WTC11 (cell line): ENCODE results near the gene CSN3. TPM values are rescaled to one million over a fixed set of nuclear protein-coding genes. Genes with fewer than 3 reads are reported as not detected.

Experiments used
- ATAC-seq: fragments of 200-7000 bp; cut with Tn5 transposase; 2 replicates; pipeline ENCODE4 v1.10.0; 2021; ENCODE audit warnings: mild to moderate bottlenecking, moderate library complexity
- CTCF ChIA-PET: fragments of 300-600 bp; sonication (Branson Sonifier 250); formaldehyde crosslinking; loops from one replicate; lab custom pipeline; 2021; ENCODE audit warnings: antibody characterized with exemption; lab: Charles Lee
- POLR2A ChIA-PET: fragments of 350-600 bp; sonication (Branson Sonifier 250); formaldehyde crosslinking; loops from one replicate; lab custom pipeline; 2021; ENCODE audit warnings: antibody characterized with exemption; lab: Charles Lee
- DNase-seq: peaks from one replicate; pipeline ENCODE4 v3.0.0; 2021; ENCODE audit warnings: low spot score
- H3K27ac Mint-ChIP-seq: 2 replicates; pipeline ENCODE4 v1.8.0; 2021; ENCODE audit warnings: mixed read lengths
- H3K27me3 Mint-ChIP-seq: 2 replicates; pipeline ENCODE4 v1.8.0; 2021; ENCODE audit warnings: low read depth, mild to moderate bottlenecking, moderate library complexity, mixed read lengths
- H3K36me3 Mint-ChIP-seq: 2 replicates; pipeline ENCODE4 v1.8.0; 2021; ENCODE audit warnings: mixed read lengths
- H3K4me1 Mint-ChIP-seq: 2 replicates; pipeline ENCODE4 v1.8.0; 2022; ENCODE audit warnings: mixed read lengths
- H3K4me3 Mint-ChIP-seq: 2 replicates; pipeline ENCODE4 v1.8.0; 2021; ENCODE audit warnings: mild to moderate bottlenecking, moderate library complexity, mixed read lengths
- H3K9me3 Mint-ChIP-seq: 2 replicates; pipeline ENCODE4 v1.8.0; 2021; ENCODE audit warnings: mixed read lengths
- CREB1 ChIP-seq: sonication (generic); formaldehyde crosslinking; IDR thresholded peaks from 2 replicates; pipeline ENCODE4 v1.8.0; 2023; ENCODE audit warnings: mild to moderate bottlenecking, missing genetic modification reagents
- E2F4 ChIP-seq: sonication (generic); formaldehyde crosslinking; IDR thresholded peaks from 2 replicates; pipeline ENCODE4 v1.8.1; 2022; ENCODE audit warnings: low read depth, mild to moderate bottlenecking, moderate library complexity, missing genetic modification reagents, borderline replicate concordance
- FOXP4 ChIP-seq: sonication (generic); formaldehyde crosslinking; IDR thresholded peaks from 2 replicates; pipeline ENCODE4 v1.8.0; 2022; ENCODE audit warnings: mild to moderate bottlenecking, missing genetic modification reagents
- HMGXB4 ChIP-seq: sonication (generic); formaldehyde crosslinking; IDR thresholded peaks from 2 replicates; pipeline ENCODE4 v1.8.1; 2023; ENCODE audit warnings: mild to moderate bottlenecking, moderate library complexity, missing genetic modification reagents
- IRF1 ChIP-seq: sonication (generic); formaldehyde crosslinking; IDR thresholded peaks from 2 replicates; pipeline ENCODE4 v1.8.0; 2023; ENCODE audit warnings: missing genetic modification reagents
- IRF2 ChIP-seq: sonication (generic); formaldehyde crosslinking; IDR thresholded peaks from 2 replicates; pipeline ENCODE4 v1.8.0; 2022; ENCODE audit warnings: low read depth, missing genetic modification reagents, borderline replicate concordance
- NFYB ChIP-seq: sonication (generic); formaldehyde crosslinking; conservative IDR thresholded peaks from 2 replicates; pipeline ENCODE4 v1.8.0; 2022; ENCODE audit warnings: low read depth, missing genetic modification reagents
- NR1H2 ChIP-seq: sonication (generic); formaldehyde crosslinking; IDR thresholded peaks from 2 replicates; pipeline ENCODE4 v1.9.0; 2021; ENCODE audit warnings: mild to moderate bottlenecking, moderate library complexity, missing genetic modification reagents
- OVOL2 ChIP-seq: fragments of 250-450 bp; sonication (Bioruptor Pico); IDR thresholded peaks from 2 replicates; pipeline ENCODE4 v1.9.0; 2021; ENCODE audit warnings: mild to moderate bottlenecking, borderline replicate concordance
- PREB ChIP-seq: sonication (generic); formaldehyde crosslinking; IDR thresholded peaks from 2 replicates; pipeline ENCODE4 v1.8.1; 2022; ENCODE audit warnings: mild to moderate bottlenecking, missing genetic modification reagents, moderate library complexity, borderline replicate concordance
- RELA ChIP-seq: sonication (generic); formaldehyde crosslinking; IDR thresholded peaks from 2 replicates; pipeline ENCODE4 v1.8.1; 2022; ENCODE audit warnings: missing genetic modification reagents, mild to moderate bottlenecking, borderline replicate concordance
- TP53 ChIP-seq: sonication (generic); formaldehyde crosslinking; IDR thresholded peaks from 2 replicates; pipeline ENCODE4 v1.8.1; 2023; ENCODE audit warnings: mild to moderate bottlenecking, missing genetic modification reagents
- ZNF232 ChIP-seq: sonication (generic); formaldehyde crosslinking; IDR thresholded peaks from 2 replicates; pipeline ENCODE4 v1.8.0; 2022; ENCODE audit warnings: mild to moderate bottlenecking, missing genetic modification reagents
- ZNF263 ChIP-seq: sonication (generic); formaldehyde crosslinking; IDR thresholded peaks from 2 replicates; pipeline ENCODE4 v1.8.1; 2022; ENCODE audit warnings: low read depth, mild to moderate bottlenecking, moderate library complexity, missing genetic modification reagents
- ZNF423 ChIP-seq: fragments of 250-450 bp; sonication (Bioruptor Pico); IDR thresholded peaks from 2 replicates; pipeline ENCODE4 v2.1.2; 2022; ENCODE audit warnings: mild to moderate bottlenecking, moderate library complexity
- total RNA-seq: library from RNA; stranded (reverse); gene quantifications from 3 replicates; pipeline ENCODE4 v1.2.3, GENCODE V29; 2021
- TF ChIP-seq, protein P1 (sequence below): sonication (generic); formaldehyde crosslinking; conservative IDR thresholded peaks from 2 replicates; pipeline ENCODE4 v1.8.1; 2022; ENCODE audit warnings: mild to moderate bottlenecking, missing genetic modification reagents
- TF ChIP-seq, protein P2 (sequence below): sonication (generic); formaldehyde crosslinking; IDR thresholded peaks from 2 replicates; pipeline ENCODE4 v1.8.1; 2023; ENCODE audit warnings: mild to moderate bottlenecking, missing genetic modification reagents
- TF ChIP-seq, protein P3 (sequence below): sonication (generic); formaldehyde crosslinking; IDR thresholded peaks from 2 replicates; pipeline ENCODE4 v1.8.1; 2023; ENCODE audit warnings: mild to moderate bottlenecking, missing genetic modification reagents, moderate library complexity
- TF ChIP-seq, protein P4 (sequence below): fragments of 250-450 bp; sonication (Bioruptor Pico); IDR thresholded peaks from 2 replicates; pipeline ENCODE4 v1.8.0; 2021; ENCODE audit warnings: mild to moderate bottlenecking
- TF ChIP-seq, protein P5 (sequence below): sonication (generic); formaldehyde crosslinking; IDR thresholded peaks from 2 replicates; pipeline ENCODE4 v1.8.0; 2022; ENCODE audit warnings: mild to moderate bottlenecking, missing genetic modification reagents

Gene CSN3
- total RNA-seq, 1 experiment from 2014 or later = not detected

DNA sequence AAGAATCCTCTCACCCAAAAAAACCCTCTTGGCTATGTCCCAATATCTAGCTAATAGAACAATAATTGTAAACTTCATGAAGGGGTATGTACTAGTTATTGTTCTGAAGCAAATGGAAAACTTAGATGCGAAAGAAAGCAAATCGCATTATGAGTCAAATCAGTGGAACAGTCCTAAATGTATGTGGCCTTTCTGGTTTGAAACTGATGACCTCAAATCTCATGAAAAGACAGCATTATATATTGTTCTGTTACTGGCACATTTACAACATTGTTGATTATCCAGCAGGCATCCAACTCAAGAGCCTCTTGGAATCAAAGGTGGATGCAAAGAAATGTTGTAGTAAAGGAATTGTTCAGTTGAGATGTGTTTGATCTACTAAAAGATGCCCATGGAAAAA is 34.7 kb downstream of the CSN3 start:
- CTCF ChIA-PET = interaction anchor here (1.3 kb wide), 1 partner anchor 93 kb away, joined by 3 read pairs; no protein-coding TSS in a partner anchor
- no peak for TF ChIP-seq OVOL2 (CRISPR knock-in tag)
- TF ChIP-seq, protein P1, sequence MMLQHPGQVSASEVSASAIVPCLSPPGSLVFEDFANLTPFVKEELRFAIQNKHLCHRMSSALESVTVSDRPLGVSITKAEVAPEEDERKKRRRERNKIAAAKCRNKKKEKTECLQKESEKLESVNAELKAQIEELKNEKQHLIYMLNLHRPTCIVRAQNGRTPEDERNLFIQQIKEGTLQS (CRISPR knock-in tag) = no peak
- no peak for TF ChIP-seq TP53 (CRISPR knock-in tag)
- TF ChIP-seq IRF1 (CRISPR knock-in tag) = no peak
- TF ChIP-seq, protein P2, sequence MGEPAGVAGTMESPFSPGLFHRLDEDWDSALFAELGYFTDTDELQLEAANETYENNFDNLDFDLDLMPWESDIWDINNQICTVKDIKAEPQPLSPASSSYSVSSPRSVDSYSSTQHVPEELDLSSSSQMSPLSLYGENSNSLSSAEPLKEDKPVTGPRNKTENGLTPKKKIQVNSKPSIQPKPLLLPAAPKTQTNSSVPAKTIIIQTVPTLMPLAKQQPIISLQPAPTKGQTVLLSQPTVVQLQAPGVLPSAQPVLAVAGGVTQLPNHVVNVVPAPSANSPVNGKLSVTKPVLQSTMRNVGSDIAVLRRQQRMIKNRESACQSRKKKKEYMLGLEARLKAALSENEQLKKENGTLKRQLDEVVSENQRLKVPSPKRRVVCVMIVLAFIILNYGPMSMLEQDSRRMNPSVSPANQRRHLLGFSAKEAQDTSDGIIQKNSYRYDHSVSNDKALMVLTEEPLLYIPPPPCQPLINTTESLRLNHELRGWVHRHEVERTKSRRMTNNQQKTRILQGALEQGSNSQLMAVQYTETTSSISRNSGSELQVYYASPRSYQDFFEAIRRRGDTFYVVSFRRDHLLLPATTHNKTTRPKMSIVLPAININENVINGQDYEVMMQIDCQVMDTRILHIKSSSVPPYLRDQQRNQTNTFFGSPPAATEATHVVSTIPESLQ (CRISPR knock-in tag) = no peak
- no peak for TF ChIP-seq FOXP4 (CRISPR knock-in tag)
- no peak for TF ChIP-seq ZNF232 (CRISPR knock-in tag)
- no peak for TF ChIP-seq NFYB (CRISPR knock-in tag)
- TF ChIP-seq IRF2 = no peak
- TF ChIP-seq CREB1 (CRISPR knock-in tag) = no peak
- TF ChIP-seq, protein P3, sequence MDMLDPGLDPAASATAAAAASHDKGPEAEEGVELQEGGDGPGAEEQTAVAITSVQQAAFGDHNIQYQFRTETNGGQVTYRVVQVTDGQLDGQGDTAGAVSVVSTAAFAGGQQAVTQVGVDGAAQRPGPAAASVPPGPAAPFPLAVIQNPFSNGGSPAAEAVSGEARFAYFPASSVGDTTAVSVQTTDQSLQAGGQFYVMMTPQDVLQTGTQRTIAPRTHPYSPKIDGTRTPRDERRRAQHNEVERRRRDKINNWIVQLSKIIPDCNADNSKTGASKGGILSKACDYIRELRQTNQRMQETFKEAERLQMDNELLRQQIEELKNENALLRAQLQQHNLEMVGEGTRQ = no peak
- TF ChIP-seq NR1H2 (CRISPR knock-in tag) = no peak
- TF ChIP-seq E2F4 (CRISPR knock-in tag) = no peak
- TF ChIP-seq ZNF263 = no peak
- TF ChIP-seq, protein P4, sequence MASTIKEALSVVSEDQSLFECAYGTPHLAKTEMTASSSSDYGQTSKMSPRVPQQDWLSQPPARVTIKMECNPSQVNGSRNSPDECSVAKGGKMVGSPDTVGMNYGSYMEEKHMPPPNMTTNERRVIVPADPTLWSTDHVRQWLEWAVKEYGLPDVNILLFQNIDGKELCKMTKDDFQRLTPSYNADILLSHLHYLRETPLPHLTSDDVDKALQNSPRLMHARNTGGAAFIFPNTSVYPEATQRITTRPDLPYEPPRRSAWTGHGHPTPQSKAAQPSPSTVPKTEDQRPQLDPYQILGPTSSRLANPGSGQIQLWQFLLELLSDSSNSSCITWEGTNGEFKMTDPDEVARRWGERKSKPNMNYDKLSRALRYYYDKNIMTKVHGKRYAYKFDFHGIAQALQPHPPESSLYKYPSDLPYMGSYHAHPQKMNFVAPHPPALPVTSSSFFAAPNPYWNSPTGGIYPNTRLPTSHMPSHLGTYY (CRISPR knock-in tag) = no peak
- TF ChIP-seq, protein P5, sequence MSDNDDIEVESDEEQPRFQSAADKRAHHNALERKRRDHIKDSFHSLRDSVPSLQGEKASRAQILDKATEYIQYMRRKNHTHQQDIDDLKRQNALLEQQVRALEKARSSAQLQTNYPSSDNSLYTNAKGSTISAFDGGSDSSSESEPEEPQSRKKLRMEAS = no peak
- no peak for TF ChIP-seq ZNF423 (CRISPR knock-in tag)
- TF ChIP-seq HMGXB4 = no peak
- TF ChIP-seq PREB (CRISPR knock-in tag) = no peak
- TF ChIP-seq RELA (CRISPR knock-in tag) = no peak
- TF ChIP-seq, all 79 proteins: peak for 0
- POLR2A ChIA-PET = no interaction called here
- no peak overlapping the region for H3K4me3 Mint-ChIP-seq
- H3K27me3 Mint-ChIP-seq = no peaks in the 10 kb centered on the region
- H3K36me3 Mint-ChIP-seq = no peaks in the 10 kb centered on the region
- H3K4me1 Mint-ChIP-seq = no peaks in the 10 kb centered on the region
- DNase-seq (no peak), ATAC-seq (no peak)
- H3K9me3 Mint-ChIP-seq = no peaks in the 10 kb centered on the region
- H3K27ac Mint-ChIP-seq = no peak overlapping the region
